HEK293 (cell line): ENCODE results near the gene DDX24.

Experiments
- BCL11A ChIP-seq: fragments of 450-650 bp; formaldehyde crosslinking; IDR thresholded peaks from 2 replicates; pipeline ENCODE4 v1.5.1; 2016; ENCODE audit warnings: low read depth, missing biosample characterization, missing genetic modification characterization
- EGR2 ChIP-seq: fragments of 450-650 bp; formaldehyde crosslinking; IDR thresholded peaks from 2 replicates; pipeline ENCODE4 v1.5.1; 2016; ENCODE audit warnings: low read depth, missing biosample characterization, missing genetic modification characterization
- GLIS2 ChIP-seq: fragments of 450-650 bp; formaldehyde crosslinking; IDR thresholded peaks from 2 replicates; pipeline ENCODE4 v1.5.1; 2016; ENCODE audit warnings: missing biosample characterization, missing genetic modification characterization
- KLF1 ChIP-seq: fragments of 450-650 bp; formaldehyde crosslinking; IDR thresholded peaks from 2 replicates; pipeline ENCODE4 v1.5.1; 2016; ENCODE audit warnings: missing biosample characterization, missing genetic modification characterization
- KLF16 ChIP-seq: fragments of 450-650 bp; formaldehyde crosslinking; IDR thresholded peaks from 2 replicates; pipeline ENCODE4 v1.5.1; 2017; ENCODE audit warnings: missing biosample characterization, missing genetic modification characterization
- PRDM1 ChIP-seq: fragments of 450-650 bp; formaldehyde crosslinking; IDR thresholded peaks from 2 replicates; pipeline ENCODE4; 2016; ENCODE audit warnings: missing biosample characterization, missing genetic modification characterization
- REPIN1 ChIP-seq: fragments of 450-650 bp; formaldehyde crosslinking; IDR thresholded peaks from 2 replicates; pipeline ENCODE4 v1.5.1; 2017; ENCODE audit warnings: missing biosample characterization, missing genetic modification characterization, low read depth
- SETDB1 ChIP-seq: IDR thresholded peaks from one replicate; pipeline ENCODE4 v1.6.1; 2017; ENCODE audit warnings: mild to moderate bottlenecking, low read length, moderate library complexity, mixed read lengths; ENCODE audit not compliant: insufficient read length
- TRIM28 ChIP-seq: IDR thresholded peaks from 2 replicates; pipeline ENCODE4 v1.6.1; 2011; ENCODE audit warnings: low read length, control low read depth, borderline replicate concordance
- WT1 ChIP-seq: fragments of 450-650 bp; formaldehyde crosslinking; IDR thresholded peaks from 2 replicates; pipeline ENCODE4 v1.5.1; 2016; ENCODE audit warnings: missing biosample characterization, missing genetic modification characterization
- ZBTB21 ChIP-seq: fragments of 450-650 bp; formaldehyde crosslinking; IDR thresholded peaks from 2 replicates; pipeline ENCODE4 v1.5.1; 2017; ENCODE audit warnings: missing biosample characterization, missing genetic modification characterization
- ZBTB44 ChIP-seq: fragments of 450-650 bp; IDR thresholded peaks from 2 replicates; pipeline ENCODE4 v1.5.1; 2018; ENCODE audit warnings: missing biosample characterization, mild to moderate bottlenecking, missing genetic modification characterization
- ZBTB48 ChIP-seq: fragments of 450-650 bp; formaldehyde crosslinking; IDR thresholded peaks from 2 replicates; pipeline ENCODE4 v1.5.1; 2016; ENCODE audit warnings: missing biosample characterization, missing genetic modification characterization
- ZBTB8A ChIP-seq: fragments of 450-650 bp; formaldehyde crosslinking; IDR thresholded peaks from 2 replicates; pipeline ENCODE4 v1.5.1; 2016; ENCODE audit warnings: missing biosample characterization, missing genetic modification characterization
- ZNF112 ChIP-seq: fragments of 450-650 bp; formaldehyde crosslinking; IDR thresholded peaks from 2 replicates; pipeline ENCODE4 v1.5.0; 2017; ENCODE audit warnings: missing biosample characterization, missing genetic modification characterization
- ZNF148 ChIP-seq: fragments of 450-650 bp; formaldehyde crosslinking; IDR thresholded peaks from 2 replicates; pipeline ENCODE4 v1.5.0; 2017; ENCODE audit warnings: missing biosample characterization, missing genetic modification characterization, borderline replicate concordance
- ZNF169 ChIP-seq: fragments of 450-650 bp; formaldehyde crosslinking; IDR thresholded peaks from 2 replicates; pipeline ENCODE4 v1.5.1; 2016; ENCODE audit warnings: missing biosample characterization, missing genetic modification characterization
- ZNF175 ChIP-seq: fragments of 450-650 bp; formaldehyde crosslinking; IDR thresholded peaks from 2 replicates; pipeline ENCODE4 v1.5.1; 2016; ENCODE audit warnings: missing biosample characterization, missing genetic modification characterization
- ZNF19 ChIP-seq: fragments of 450-650 bp; formaldehyde crosslinking; IDR thresholded peaks from 2 replicates; pipeline ENCODE4; 2016; ENCODE audit warnings: missing biosample characterization, missing genetic modification characterization, low read depth
- ZNF23 ChIP-seq: fragments of 450-650 bp; formaldehyde crosslinking; IDR thresholded peaks from 2 replicates; pipeline ENCODE4 v1.5.1; 2016; ENCODE audit warnings: missing biosample characterization, missing genetic modification characterization, borderline replicate concordance
- ZNF24 ChIP-seq: fragments of 450-650 bp; formaldehyde crosslinking; IDR thresholded peaks from 2 replicates; pipeline ENCODE4 v1.5.1; 2016; ENCODE audit warnings: missing biosample characterization, missing genetic modification characterization
- ZNF248 ChIP-seq: fragments of 450-650 bp; formaldehyde crosslinking; IDR thresholded peaks from 2 replicates; pipeline ENCODE4 v1.5.1; 2017; ENCODE audit warnings: missing biosample characterization, missing genetic modification characterization
- ZNF350 ChIP-seq: fragments of 450-650 bp; formaldehyde crosslinking; IDR thresholded peaks from 2 replicates; pipeline ENCODE4 v1.5.0; 2017; ENCODE audit warnings: missing biosample characterization, mild to moderate bottlenecking, missing genetic modification characterization
- ZNF366 ChIP-seq: fragments of 450-650 bp; formaldehyde crosslinking; conservative IDR thresholded peaks from 2 replicates; pipeline ENCODE4 v1.5.1; 2016; ENCODE audit warnings: missing biosample characterization, missing genetic modification characterization
- ZNF37A ChIP-seq: fragments of 450-650 bp; IDR thresholded peaks from 2 replicates; pipeline ENCODE4 v1.5.1; 2018; ENCODE audit warnings: missing biosample characterization, missing genetic modification characterization
- ZNF473 ChIP-seq: fragments of 450-650 bp; formaldehyde crosslinking; IDR thresholded peaks from 2 replicates; pipeline ENCODE4 v1.5.1; 2017; ENCODE audit warnings: missing biosample characterization, missing genetic modification characterization
- ZNF513 ChIP-seq: fragments of 450-650 bp; IDR thresholded peaks from 2 replicates; pipeline ENCODE4 v1.5.1; 2018; ENCODE audit warnings: missing biosample characterization, missing genetic modification characterization
- ZNF514 ChIP-seq: fragments of 450-650 bp; formaldehyde crosslinking; IDR thresholded peaks from 2 replicates; pipeline ENCODE4 v1.5.1; 2016; ENCODE audit warnings: missing biosample characterization, missing genetic modification characterization
- ZNF580 ChIP-seq: fragments of 450-650 bp; formaldehyde crosslinking; IDR thresholded peaks from 2 replicates; pipeline ENCODE4 v1.5.1; 2016; ENCODE audit warnings: missing biosample characterization, missing genetic modification characterization
- ZNF623 ChIP-seq: fragments of 450-650 bp; formaldehyde crosslinking; IDR thresholded peaks from 2 replicates; pipeline ENCODE4 v1.5.1; 2016; ENCODE audit warnings: missing biosample characterization, missing genetic modification characterization
- ZNF626 ChIP-seq: fragments of 450-650 bp; sonication (Bioruptor Pico); formaldehyde crosslinking; IDR thresholded peaks from 2 replicates; pipeline ENCODE4 v1.5.1; 2018; ENCODE audit warnings: missing biosample characterization, missing genetic modification characterization, inconsistent platforms
- ZNF670 ChIP-seq: fragments of 450-650 bp; formaldehyde crosslinking; IDR thresholded peaks from 2 replicates; pipeline ENCODE4 v1.5.1; 2016; ENCODE audit warnings: missing biosample characterization, missing genetic modification characterization, low read depth
- ZNF791 ChIP-seq: fragments of 450-650 bp; formaldehyde crosslinking; IDR thresholded peaks from 2 replicates; pipeline ENCODE4 v1.5.1; 2016; ENCODE audit warnings: missing biosample characterization, missing genetic modification characterization
- ZNF792 ChIP-seq: fragments of 450-650 bp; formaldehyde crosslinking; IDR thresholded peaks from 2 replicates; pipeline ENCODE4 v1.5.1; 2016; ENCODE audit warnings: missing biosample characterization, missing genetic modification characterization
- ZXDB ChIP-seq: fragments of 450-650 bp; formaldehyde crosslinking; IDR thresholded peaks from 2 replicates; pipeline ENCODE4 v1.5.1; 2016; ENCODE audit warnings: missing biosample characterization, missing genetic modification characterization

Gene DDX24

GRCh38 chr14:94066089-94066676 lies 14.8 kb downstream of the DDX24 start (continued):
- TF ChIP-seq ZNF792 (tag by site-specific recombination) (no peak), ZXDB (no peak), ZNF791 (tag by site-specific recombination) (no peak), ZNF112 (0 out of 2 replicates have a peak, but pooled peaks have one; percentile 58), ZNF350 (no peak), ZNF248 (no peak), ZNF513 (tag by site-specific recombination) (no peak), KLF1 (tag by site-specific recombination) (peak; percentile 90), EGR2 (tag by site-specific recombination) (peak; percentile 98), GLIS2 (tag by site-specific recombination) (peak; percentile 88), ZNF169 (no peak; the same call in 1 of the 2 replicates), ZBTB21 (tag by site-specific recombination) (no peak), BCL11A (tag by site-specific recombination) (no peak), WT1 (tag by site-specific recombination) (peak; percentile 91), ZNF19 (no peak), SETDB1 (peak; percentile 18), ZNF514 (tag by site-specific recombination) (no peak), ZNF37A (tag by site-specific recombination) (no peak), REPIN1 (tag by site-specific recombination) (no peak), ZBTB44 (tag by site-specific recombination) (peak; percentile 18; the same call in 1 of the 2 replicates), ZNF175 (tag by site-specific recombination) (no peak), KLF16 (tag by site-specific recombination) (no peak), ZNF23 (no peak), ZNF148 (tag by site-specific recombination) (no peak), ZNF24 (tag by site-specific recombination) (peak; percentile 40; the same call in 1 of the 2 replicates), ZNF580 (tag by site-specific recombination) (0 out of 2 replicates have a peak, but pooled peaks have one; percentile 19), ZNF473 (tag by site-specific recombination) (no peak), ZBTB48 (tag by site-specific recombination) (peak; percentile 75; the same call in 1 of the 2 replicates), ZNF670 (tag by site-specific recombination) (no peak), TRIM28 (no peak), ZNF623 (no peak), ZNF626 (no peak), PRDM1 (tag by site-specific recombination) (0 out of 2 replicates have a peak, but pooled peaks have one; percentile 49), ZBTB8A (tag by site-specific recombination) (peak; percentile 12; the same call in 1 of the 2 replicates), ZNF366 (tag by site-specific recombination) (0 out of 2 replicates have a peak, but pooled peaks have one; percentile 30)
